Stimulated activated CD8-positive, alpha-beta memory T cell treated with anti-CD3 and anti-CD28 coated beads, Interleukin-2, amount 100 ng/mL, for 1 hour (primary cell): ENCODE data around the gene EYA2.

Experiments
- DNase-seq, 2 donors: peaks; one replicate each; pipeline ENCODE4 v3.0.0-alpha.2; 2020; ENCODE audit warnings: low read depth in 2 of 2

Gene EYA2

GRCh38 chr20:46979603-46980241, 85.1 kb downstream of the EYA2 start:
- DNase-seq, result no peak

GRCh38 chr20:46981184-46981583, 86.5 kb downstream of the EYA2 start:
- no peak for DNase-seq

DNA sequence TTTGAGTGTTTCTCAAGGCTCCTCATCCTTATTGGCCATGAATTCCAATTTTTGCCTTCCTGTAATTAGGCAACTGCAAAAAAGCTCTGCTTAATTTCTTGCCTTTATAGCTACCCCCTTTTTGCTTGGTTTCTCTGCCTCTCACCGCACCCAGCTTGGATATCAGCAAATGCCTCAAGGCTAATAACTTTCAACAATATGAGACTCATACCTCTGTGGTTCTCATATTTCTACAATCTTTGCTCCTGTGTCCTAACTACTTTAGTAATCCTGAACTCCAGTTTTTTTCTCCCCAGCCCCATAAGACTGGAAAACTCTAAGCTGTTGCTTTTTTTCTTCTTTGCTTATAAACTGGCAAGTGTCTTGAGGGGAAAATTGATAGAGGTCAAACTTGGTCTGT, 88.8 kb downstream of the EYA2 start:
- no peak for DNase-seq

DNA sequence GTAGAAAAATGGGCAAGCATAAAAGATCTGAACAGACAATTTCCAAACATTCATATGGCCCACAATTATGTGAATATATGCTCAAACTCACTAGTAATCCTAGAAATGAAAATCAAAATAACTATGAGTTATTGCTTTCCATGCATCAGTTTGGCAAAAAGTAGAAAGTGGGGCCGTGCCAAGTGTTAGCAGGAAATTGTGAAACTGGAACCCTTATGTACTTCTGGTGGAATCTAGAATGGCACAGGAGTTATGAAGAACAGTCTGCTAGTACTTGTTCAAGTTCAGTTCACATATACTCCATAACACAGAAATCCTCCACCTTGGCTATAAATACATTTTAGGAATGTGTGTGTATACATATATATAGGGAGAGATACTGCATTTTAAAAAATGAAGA, 89.8 kb downstream of the EYA2 start:
- DNase-seq, result no peak

- no peak for DNase-seq
These were observed 90.6 kb downstream of the EYA2 start for GRCh38 chr20:46985250-46985649.

GRCh38 chr20:46985671-46986070, 91.0 kb downstream of the EYA2 start:
- DNase-seq, result no peak

DNA sequence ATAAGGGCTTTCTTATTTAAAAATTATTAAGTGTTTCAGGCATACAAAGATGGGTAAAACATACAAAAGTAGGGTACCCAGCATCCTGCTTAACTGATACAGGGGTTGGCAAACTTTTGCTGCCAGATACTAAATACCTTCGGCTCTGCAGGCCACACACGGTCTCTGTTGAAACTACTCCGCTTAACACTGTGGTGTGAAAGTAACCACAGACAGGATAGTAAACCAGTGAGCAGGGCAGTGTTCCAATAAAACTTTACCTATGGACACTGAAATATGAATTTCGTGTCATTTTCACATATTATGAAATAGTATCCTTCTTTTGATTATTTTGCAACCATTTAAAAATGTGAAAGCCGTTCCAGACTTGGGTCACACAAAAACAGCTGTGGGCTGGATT, 92.4 kb downstream of the EYA2 start:
- DNase-seq, result no peak

GRCh38 chr20:46990017-46990595, 95.5 kb downstream of the EYA2 start:
- DNase-seq, result no peak

DNA sequence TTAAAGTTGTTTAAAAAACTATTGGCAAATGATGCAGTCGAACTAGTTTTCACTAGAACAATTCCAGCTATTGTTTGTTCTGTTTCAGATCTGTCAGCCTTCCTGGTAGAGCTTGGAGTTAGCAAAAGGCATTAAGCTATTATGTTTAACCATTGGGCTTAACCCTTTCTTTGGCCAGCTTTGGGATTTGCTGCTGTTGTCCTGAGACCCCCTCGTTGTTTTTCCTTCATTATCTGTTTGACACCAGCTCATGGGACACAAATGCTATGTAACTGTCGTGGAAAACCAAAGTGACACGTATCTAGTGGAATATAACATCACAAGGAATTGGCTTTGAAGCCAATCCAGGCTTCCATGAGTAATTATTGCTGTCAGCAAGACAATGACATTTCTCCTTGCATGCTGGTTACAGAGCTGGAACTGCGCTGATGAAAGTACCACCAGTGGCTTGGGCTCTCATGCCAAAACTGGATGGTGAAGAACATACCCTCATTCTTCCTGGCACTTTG, 96.0 kb downstream of the EYA2 start:
- DNase-seq, result no peak

- DNase-seq, result no peak
These were observed 96.5 kb downstream of the EYA2 start for GRCh38 chr20:46991168-46991567.

GRCh38 chr20:46991880-46992639, 97.4 kb downstream of the EYA2 start:
- DNase-seq, result no peak

- no peak for DNase-seq
These were observed 98.0 kb downstream of the EYA2 start for GRCh38 chr20:46992640-46993035.

DNA sequence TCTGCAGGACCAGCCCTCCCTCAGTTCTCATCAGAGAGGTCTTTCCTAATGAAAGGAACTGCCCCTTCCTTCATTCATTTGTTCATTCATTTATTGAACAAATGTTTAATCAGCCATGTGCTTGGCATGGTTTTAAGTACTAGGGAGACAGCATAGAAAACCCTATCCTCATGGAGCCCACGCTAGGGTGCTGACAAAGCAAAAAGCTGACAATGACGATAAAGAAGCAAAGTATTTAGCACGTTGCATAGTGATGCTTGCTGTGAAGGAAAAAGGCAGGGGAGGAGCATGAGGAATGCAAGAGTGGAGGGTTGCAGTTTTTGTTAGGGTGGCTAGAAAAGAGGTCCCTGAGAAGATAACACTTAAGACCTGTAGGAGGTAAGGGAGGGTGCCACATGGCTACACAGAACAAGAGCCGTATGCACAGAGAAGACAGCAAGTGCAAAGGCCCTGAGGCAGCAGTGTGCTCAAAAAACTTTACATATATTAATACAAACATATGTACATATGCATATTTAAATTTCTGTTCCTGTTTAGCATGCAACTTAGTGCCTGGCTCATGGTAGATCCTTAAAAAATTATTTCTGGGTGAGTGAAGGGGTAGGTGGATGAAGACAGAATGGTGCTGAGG, 98.9 kb downstream of the EYA2 start:
- DNase-seq, result no peak

- no peak for DNase-seq
These were observed 99.7 kb downstream of the EYA2 start for GRCh38 chr20:46994341-46994740.

GRCh38 chr20:46995561-46996142, 101.0 kb downstream of the EYA2 start:
- DNase-seq, result no peak

GRCh38 chr20:46997187-46997586, 102.5 kb downstream of the EYA2 start:
- DNase-seq, result no peak

DNA sequence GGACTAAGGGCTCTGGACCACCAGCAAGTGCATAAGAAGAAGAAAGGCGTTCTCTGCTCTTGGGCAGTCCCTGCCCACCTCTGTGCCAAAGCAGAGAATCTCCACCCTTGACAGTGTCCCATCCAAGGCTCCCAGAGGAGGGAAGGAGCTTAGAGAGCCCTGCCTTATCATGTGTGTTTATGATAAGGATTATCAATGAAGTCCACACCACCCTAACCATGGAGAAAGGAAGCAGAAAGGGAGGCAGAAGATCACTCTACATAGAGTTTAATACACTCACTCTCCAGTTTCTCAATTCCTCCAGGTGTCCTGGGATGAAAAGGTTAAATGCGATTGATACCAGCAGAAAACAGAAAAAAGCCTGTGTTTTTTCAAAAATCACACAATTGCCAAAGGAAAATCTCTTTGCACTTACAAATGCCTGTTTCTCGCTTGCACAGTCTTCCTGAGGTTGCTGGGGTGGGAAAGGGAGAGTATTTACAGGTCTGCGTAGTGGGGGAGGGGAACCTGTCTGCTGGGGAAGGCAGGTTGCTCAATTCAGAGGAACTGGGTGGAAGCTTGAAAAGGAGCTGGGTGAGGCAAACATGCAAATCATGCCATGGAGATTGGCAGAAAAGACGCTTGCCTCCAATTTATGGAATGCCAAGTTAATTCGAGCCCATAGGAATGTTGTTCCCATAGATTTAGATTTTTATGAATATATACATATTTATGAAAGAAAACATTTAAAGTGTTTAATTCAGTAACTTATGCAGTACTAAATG, 104.0 kb downstream of the EYA2 start:
- DNase-seq, result no peak

DNA sequence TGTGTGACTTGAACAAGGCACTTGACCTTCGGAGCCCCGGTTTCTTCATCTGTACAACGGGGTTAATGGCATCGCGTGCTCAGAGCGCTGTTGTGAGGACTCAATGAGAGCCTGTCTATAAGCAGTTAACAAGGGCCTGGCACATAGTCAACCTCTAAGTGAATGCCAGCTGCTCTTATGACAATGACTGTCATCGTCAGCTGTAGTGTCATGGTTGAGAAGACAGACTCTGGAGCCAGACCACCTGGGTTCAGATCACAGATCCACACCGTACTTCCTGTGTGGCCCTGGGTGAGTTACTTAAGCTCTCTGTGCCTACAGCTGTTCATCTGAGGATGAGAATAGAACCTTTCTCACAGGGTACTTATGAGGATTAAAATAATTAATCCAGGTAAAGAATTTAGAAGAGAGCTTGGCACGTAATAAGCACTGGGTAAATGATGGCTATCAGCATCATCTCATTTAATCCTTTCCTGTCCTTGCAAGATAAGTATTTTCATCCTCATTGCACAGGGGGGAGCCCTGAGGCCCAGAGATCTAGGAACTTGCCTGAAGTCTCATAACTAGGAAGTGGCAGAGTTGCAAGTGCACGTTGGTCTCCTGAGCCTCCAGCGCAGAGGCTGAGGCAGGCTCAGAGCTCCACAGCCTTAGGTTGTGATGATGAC, 105.3 kb downstream of the EYA2 start:
- no peak for DNase-seq

- DNase-seq, result no peak
These were observed 108.6 kb downstream of the EYA2 start for GRCh38 chr20:47003223-47003622.

DNA sequence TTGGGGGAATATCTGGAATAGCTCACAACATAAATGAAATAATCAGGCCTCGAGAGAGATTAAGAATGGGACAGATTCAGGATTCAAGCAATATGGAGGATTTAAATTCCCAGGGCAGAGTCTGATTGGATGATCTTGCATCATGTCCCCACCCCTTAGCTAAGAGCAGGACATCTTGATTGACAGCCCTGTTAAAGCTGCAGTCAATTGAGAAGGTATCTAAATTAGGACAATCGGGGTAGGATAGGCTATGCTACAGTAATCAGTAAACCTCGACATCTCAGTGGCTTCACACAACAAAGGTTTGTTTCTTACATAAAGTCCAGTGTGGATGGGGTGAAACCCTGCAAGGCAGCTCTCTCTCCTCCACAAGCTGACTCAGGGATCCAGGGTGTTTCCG, 109.5 kb downstream of the EYA2 start:
- no peak for DNase-seq
